GM12801 (cell line): Measurements from ENCODE around the gene DISC1.

ENCODE experiments used
- CTCF ChIP-seq: IDR thresholded peaks from one replicate; pipeline ENCODE4 v1.5.1; 2011; ENCODE audit warnings: control low read depth; ENCODE audit not compliant: insufficient read length; ENCODE audit errors: extremely low read depth

DISC1 gene

GRCh38 chr1:231850786-231851185 lies 224.2 kb downstream of the DISC1 start:
- TF ChIP-seq CTCF, result no peak

GRCh38 chr1:231853588-231854207 lies 227.1 kb downstream of the DISC1 start:
- TF ChIP-seq CTCF, result no peak

DNA sequence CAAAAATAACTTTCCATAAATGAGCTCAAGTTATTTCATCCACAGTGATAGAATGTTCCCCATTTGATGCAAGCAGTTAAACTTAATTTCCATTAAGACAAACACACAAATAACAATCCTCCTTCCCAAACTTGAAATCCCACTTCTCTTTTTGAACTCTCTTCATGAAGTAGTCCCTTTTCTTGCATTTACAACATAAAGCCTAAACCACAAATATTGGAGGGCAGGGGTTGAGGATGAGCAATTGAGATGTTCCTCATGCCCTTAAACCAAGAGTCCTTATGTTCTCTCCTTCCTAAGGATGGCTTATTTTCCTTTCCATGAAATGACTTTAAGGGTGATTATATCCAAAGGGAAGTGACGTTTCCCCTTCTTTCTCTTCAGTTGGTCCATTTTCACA lies 228.8 kb downstream of the DISC1 start:
- TF ChIP-seq CTCF, result no peak

GRCh38 chr1:231855926-231856325 lies 229.3 kb downstream of the DISC1 start:
- no peak for TF ChIP-seq CTCF

DNA sequence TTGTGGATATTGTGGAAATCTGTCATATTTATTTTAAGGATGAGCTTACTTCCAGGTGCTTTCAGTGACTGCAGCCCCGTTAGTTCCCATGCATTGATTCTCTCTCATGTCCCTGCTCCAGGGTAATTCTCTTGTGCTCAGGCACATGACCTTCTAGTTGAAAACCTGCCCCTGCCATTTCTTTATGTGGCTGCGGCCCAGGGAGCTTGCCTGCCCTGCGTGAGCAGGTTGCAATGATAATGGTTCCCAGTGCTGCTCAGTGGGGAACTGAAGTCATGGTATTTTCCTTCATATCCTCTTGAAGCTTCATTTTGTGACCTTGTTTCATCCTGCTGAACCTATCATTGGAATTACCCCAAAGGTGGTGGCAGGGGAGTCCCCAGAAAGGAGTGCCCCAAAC lies 229.8 kb downstream of the DISC1 start:
- no peak for TF ChIP-seq CTCF

- TF ChIP-seq CTCF, result no peak
Measured at GRCh38 chr1:231856894-231857293, 230.3 kb downstream of the DISC1 start.

GRCh38 chr1:231857609-231858135 lies 231.1 kb downstream of the DISC1 start:
- TF ChIP-seq CTCF, result no peak
